SKM-1 (cell line): ENCODE measurements around the gene CAMP.

Experiments used
- DNase-seq: peaks from one replicate; lab custom pipeline; 2025; ENCODE audit not compliant: unreplicated experiment; lab: John Stamatoyannopoulos, UW

The CAMP gene

GRCh38 chr3:48214225-48214624 lies 9.1 kb upstream of the CAMP start:
- no peak for DNase-seq

DNA sequence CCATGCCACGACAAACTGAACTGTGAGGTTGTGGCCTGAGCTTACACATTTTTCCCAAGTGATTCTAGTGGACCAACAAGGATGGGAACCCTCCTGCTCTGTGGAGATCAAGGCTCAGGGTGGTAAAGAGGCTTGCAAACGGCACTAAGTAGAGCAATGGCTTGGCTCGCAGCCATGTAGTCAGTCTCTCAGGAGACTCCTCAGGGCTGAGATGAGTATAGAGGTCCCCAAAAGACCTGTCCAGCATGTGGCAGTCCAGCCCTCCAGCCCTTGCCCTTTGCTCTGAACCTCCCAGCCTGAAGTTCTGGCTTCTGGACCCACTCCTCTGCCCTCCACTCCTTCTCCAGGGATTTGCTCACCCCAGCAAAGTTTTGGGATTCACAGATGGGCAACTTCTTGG lies 8.3 kb upstream of the CAMP start:
- no peak for DNase-seq

DNA sequence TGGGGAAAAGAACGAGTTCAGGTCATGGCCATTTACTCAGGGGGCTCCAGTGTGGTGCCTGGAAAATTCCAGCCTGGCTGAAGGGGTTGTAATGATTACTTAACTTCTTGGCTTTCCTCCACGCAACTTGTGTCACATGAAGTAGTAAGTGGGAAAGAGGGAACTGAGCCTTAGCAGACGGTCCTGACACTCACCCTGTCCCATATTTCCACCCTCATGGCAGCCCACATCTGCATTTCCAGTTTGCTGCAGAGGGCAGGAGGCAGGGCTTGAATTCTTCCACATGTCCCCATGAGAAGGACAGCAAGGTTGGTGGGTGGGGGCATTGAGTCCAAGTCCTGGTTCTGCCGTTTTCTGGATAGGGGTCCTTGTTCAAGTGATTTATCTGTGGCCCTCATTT lies 7.8 kb upstream of the CAMP start:
- no peak for DNase-seq

GRCh38 chr3:48215876-48216275 lies 7.4 kb upstream of the CAMP start:
- no peak for DNase-seq

DNA sequence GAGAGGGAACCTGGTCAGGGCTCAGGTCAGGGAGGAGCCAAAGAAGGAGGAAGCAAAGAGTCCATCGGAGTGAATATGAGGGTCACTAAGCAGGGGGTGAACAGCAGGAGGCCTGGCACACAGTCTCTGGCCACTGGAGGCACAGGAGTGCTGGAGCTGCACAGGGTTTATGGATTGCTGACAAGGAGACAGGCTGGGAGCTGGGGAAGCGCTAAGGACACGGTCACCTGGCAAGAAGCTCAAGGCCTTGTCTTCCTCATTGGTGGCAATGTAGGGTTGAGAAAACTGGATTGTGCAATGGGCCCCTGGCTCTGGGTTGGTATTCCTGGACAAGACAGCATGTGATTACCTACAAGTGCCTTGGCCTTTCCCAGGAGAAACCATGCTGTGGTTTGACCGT lies 5.8 kb upstream of the CAMP start:
- DNase-seq, result no peak

- DNase-seq, result no peak
Observed at GRCh38 chr3:48218537-48218936, 4.8 kb upstream of the CAMP start.

DNA sequence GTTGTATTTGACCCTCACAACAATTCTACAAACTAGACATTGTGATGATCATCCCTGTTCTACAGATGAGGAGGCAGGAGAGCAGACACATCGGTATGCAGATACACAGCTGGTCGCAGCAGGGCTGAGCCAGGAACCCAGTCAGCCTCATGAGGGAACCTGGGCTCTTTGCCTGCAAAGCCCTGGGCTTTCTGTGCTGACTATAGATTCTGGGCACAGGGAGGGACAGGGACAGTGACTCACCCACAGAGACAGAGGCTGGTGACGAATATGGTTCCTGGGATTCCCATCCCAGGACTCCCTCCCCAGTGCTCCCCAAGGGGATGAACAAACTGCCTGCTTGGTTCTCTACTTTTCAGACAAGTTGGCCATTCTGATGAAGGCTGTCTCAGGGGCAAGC lies 3.8 kb upstream of the CAMP start:
- no peak for DNase-seq

- DNase-seq, result no peak
Observed at GRCh38 chr3:48220746-48221145, 2.5 kb upstream of the CAMP start.

GRCh38 chr3:48225587-48225986 lies 2.3 kb downstream of the CAMP start:
- no peak for DNase-seq

DNA sequence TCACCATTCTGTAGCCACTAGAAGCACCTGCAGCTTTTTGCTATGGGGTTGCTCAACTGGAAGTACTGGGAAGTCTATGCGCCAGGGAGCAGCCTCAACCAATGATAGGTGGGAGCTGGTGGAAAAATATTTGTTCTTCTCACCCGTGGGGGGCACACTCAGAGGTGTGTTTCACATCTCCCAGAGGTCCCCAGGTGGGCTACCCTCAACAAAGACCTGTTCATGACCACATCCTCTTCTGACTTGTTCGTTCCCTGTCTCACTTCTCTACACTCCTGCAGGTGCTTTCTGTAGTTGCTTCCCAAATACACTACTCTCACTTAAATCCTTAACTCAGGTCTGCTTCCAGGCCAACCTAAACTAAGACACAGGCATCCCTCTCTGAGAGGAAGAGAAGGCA lies 3.6 kb downstream of the CAMP start:
- no peak for DNase-seq

GRCh38 chr3:48232232-48232631 lies 8.9 kb downstream of the CAMP start:
- no peak for DNase-seq

GRCh38 chr3:48232734-48233133 lies 9.4 kb downstream of the CAMP start:
- DNase-seq, result peak; percentile 64

GRCh38 chr3:48233542-48233941 lies 10.2 kb downstream of the CAMP start:
- DNase-seq, result no peak

- DNase-seq, result no peak
Observed at GRCh38 chr3:48236531-48236930, 13.2 kb downstream of the CAMP start.

DNA sequence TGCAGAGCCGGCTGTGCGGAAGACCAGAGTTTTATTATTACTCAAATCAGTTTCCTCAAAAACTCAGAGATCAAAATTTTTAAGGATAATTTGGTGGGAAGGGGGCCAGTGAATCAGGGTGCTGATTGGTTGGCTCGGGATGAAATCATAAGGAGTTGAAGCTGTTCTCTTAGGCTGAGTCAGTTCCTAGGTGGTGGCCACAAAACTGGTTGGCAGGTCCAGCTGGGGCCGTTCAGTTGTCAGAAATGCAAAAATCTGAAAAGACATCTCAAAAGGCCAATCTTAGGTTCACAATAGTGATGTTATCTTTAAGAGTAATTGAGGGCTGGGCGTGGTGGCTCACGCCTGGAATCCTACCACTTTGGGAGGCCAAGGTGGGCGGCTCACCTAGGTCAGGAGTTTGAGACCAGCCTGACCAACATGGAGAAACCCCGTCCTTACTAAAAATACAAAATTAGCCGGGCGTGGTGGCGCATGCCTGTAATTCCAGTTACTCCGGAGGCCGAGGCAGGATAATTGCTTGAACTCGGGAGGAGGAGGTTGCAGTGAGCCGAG lies 15.3 kb downstream of the CAMP start:
- no peak for DNase-seq

- DNase-seq, result no peak
Observed at GRCh38 chr3:48240000-48240963, 17.0 kb downstream of the CAMP start.

DNA sequence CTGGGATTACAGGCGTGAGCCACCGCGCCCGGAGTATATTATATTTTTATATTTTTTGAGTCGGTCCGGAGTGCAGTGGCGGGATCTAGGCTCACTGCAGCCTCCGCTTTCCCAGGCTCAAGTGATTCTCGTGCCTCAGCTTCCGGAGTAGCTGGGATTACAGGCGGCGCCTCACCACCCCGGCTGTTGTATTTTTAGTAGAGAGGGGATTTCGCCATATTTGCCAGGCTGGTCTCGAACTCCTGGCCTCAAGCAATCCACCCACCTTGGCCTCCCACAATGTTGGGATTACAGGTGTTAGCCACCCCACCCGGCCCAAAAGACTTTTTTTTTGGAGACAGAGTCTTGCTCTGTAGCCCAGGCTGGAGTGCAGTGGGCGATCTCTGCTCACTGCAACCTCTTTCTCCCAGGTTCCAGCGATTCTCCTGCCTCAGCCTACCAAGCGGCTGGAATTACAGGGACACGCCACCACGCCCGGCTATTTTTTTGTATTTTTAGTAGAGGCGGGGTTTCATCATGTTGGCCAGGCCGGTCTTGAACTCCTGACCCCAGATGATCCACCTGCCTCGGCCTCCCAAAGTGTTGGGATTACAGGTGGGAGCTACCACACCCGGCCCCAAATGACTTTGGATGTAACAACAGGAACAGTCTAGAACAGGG lies 18.6 kb downstream of the CAMP start:
- DNase-seq, result no peak

- DNase-seq, result no peak
Observed at GRCh38 chr3:48243886-48244285, 20.6 kb downstream of the CAMP start.

DNA sequence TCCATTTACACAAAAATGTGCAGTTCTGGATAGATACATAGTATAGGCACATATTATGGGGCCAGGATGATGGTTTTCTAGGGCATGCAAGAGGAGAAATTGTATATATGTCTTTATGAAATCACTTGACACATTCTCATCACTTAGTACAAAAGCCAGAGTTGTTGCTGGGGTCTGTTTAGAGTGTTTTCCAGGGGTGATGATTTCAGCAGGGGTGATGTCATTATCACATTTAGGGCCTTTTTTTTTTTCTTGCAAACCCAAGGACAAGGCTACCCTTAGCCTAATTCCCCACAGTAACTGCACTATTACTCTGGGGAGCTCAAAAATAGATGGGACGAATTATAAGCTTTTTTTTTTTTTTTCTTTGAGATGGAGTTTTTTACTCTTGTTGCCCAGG lies 21.2 kb downstream of the CAMP start:
- DNase-seq, result no peak

DNA sequence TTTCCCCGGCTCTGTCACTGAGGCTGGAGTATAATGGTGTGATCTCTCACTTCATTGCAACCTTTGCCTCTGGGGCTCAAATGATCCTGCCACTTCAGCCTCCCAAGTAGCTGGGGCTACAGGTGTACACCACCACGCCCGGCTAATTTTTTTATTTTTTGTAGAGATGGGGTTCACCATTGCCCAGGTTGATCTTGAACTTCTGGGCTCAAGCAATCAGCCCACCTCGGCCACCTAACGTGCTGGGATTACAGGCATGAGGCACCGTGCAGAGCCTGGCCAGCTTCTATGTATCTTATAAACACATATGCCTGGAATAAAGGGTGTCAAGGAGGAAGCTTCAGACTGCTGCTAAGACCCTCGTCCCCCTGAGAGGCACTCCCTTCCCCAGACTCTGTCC lies 21.8 kb downstream of the CAMP start:
- no peak for DNase-seq

GRCh38 chr3:48247401-48247811 lies 24.1 kb downstream of the CAMP start:
- no peak for DNase-seq
